ENCODE data around the gene NCBP2.

DNA sequence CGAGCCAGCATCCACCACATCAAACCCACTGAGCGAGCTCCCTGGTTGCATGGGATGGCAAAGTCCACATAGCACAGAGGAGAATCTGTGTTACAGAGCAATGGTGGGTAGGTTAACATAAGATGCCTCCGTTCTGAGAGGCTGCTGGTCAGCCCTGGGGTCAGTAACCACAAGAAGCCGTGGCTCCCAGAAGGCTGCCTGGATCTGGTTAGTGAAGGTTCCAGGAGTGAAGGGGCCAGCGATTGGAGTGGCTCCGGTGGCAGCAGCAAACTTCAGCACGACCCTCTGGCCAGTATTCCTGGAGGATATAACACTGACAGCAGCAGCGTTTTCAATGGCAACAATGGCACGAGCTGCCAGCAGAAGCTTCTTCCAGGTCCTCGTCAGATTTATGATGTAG lies 44.7 kb upstream of the NCBP2 start:
- TF ChIP-seq POLR2AphosphoS5 (IDR thresholded peaks at IDR 0.05; ENCODE audit: low read depth, low read length) (no peak), TAF1 (IDR thresholded peaks at IDR 0.05; ENCODE audit: borderline replicate concordance, insufficient read depth, low read length) (no peak), REST (IDR thresholded peaks at IDR 0.05; ENCODE audit: insufficient read depth in 1 of 2, low read depth in 2 of 2, low read length in 2 of 2) (no peak), SIN3A (IDR thresholded peaks at IDR 0.05; ENCODE audit: borderline replicate concordance, insufficient read depth, low read length) (no peak), FOXP2 (optimal IDR thresholded peaks at IDR 0.05; ENCODE audit: borderline replicate concordance, extremely low read depth, extremely low read length, insufficient read depth) (no peak)
